Measurements from ENCODE around the gene ROR2.

Gene ROR2

DNA sequence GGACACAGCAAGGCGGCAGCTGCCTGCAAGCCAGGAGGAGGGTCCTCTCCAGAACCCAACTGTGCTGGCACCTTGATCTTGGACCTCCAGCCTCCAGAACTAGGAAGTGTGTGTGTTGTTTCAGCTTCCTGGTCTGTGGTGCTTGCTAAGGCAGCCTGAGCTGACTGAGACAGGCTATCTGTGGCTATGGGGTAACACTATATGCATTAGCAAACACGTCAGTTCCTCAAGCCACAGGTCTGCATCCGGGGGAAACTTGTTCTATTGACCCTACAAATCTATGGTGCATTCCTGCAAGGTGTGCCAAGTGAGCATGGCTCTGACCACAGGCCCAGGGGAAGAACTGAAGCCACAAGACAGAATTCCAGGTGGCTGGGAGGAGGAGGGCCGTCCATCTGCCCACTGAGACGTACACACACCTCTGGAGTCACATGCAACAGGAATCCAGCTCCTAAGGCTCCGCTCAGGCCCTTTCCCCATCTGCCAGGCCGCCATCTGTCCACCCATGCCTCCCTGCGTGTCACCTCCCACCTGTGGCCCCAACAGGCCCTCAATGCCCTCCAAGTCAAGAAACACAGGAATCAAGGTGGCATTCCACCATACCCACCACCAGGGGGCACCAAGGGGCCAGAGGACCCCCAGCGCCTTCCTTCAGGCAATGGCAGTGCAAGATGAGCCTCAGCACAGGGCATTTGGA is 174.9 kb downstream of the ROR2 start:
- H2AFZ ChIP-seq (ENCODE audit: low read depth), result no peak overlapping the region
- peaks cover 22% of the 10 kb centered on the region for H3K4me1 ChIP-seq (ENCODE audit: low read depth, poor library complexity, severe bottlenecking)
- H3K4me3 ChIP-seq (IDR thresholded peaks at IDR 0.05; ENCODE audit: insufficient read depth, low read depth, low read length), result no peak overlapping the region
- H3K27me3 ChIP-seq (ENCODE audit: insufficient read depth, low read depth), result no peaks in the 10 kb centered on the region
- H3K79me2 ChIP-seq (ENCODE audit: insufficient read depth, low read depth), result no peaks in the 10 kb centered on the region
- H4K20me1 ChIP-seq (ENCODE audit: insufficient read depth), result no peaks in the 10 kb centered on the region
- no peaks in the 10 kb centered on the region for H3K36me3 ChIP-seq (ENCODE audit: insufficient read depth)
- TF ChIP-seq, protein P1, sequence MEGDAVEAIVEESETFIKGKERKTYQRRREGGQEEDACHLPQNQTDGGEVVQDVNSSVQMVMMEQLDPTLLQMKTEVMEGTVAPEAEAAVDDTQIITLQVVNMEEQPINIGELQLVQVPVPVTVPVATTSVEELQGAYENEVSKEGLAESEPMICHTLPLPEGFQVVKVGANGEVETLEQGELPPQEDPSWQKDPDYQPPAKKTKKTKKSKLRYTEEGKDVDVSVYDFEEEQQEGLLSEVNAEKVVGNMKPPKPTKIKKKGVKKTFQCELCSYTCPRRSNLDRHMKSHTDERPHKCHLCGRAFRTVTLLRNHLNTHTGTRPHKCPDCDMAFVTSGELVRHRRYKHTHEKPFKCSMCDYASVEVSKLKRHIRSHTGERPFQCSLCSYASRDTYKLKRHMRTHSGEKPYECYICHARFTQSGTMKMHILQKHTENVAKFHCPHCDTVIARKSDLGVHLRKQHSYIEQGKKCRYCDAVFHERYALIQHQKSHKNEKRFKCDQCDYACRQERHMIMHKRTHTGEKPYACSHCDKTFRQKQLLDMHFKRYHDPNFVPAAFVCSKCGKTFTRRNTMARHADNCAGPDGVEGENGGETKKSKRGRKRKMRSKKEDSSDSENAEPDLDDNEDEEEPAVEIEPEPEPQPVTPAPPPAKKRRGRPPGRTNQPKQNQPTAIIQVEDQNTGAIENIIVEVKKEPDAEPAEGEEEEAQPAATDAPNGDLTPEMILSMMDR (conservative IDR thresholded peaks at IDR 0.05; ENCODE audit: low read depth, low read length), result peak; percentile 96
- H3K27ac ChIP-seq, result no peak overlapping the region
- no peak overlapping the region for H3K4me2 ChIP-seq
- no peak overlapping the region for H3K9ac ChIP-seq

DNA sequence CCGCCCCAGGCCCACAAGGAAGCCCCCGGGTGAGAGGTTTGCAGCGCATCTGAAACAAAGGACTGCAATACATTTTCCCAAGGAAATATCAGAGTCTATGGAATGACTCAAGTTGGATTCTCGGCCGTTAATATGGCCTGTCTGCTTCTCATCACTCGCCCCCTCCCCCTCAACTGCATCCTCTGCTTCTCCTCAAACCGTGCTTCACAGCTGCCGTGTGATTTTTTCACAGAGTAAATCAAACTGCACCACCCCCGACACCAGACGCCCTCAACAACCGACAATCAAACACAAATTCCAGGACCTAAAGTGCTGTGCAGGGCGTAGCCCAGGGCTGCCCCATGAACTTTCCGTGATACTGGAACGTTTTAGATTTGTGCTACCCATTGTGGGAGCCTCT is 176.9 kb downstream of the ROR2 start:
- no peaks in the 10 kb centered on the region for H4K20me1 ChIP-seq (ENCODE audit: insufficient read depth)
- no peak overlapping the region for H3K27ac ChIP-seq
- no peak overlapping the region for H3K4me3 ChIP-seq (IDR thresholded peaks at IDR 0.05; ENCODE audit: insufficient read depth, low read depth, low read length)
- no peaks in the 10 kb centered on the region for H3K36me3 ChIP-seq (ENCODE audit: insufficient read depth)
- H3K4me1 ChIP-seq (ENCODE audit: low read depth, poor library complexity, severe bottlenecking), result peaks cover 22% of the 10 kb centered on the region
- H3K9ac ChIP-seq, result no peak overlapping the region
- no peak overlapping the region for H2AFZ ChIP-seq (ENCODE audit: low read depth)
- H3K4me2 ChIP-seq, result no peak overlapping the region
- H3K27me3 ChIP-seq (ENCODE audit: insufficient read depth, low read depth), result no peaks in the 10 kb centered on the region
- TF ChIP-seq, protein P1 (conservative IDR thresholded peaks at IDR 0.05; ENCODE audit: low read depth, low read length), result no peak
- no peaks in the 10 kb centered on the region for H3K79me2 ChIP-seq (ENCODE audit: insufficient read depth, low read depth)

DNA sequence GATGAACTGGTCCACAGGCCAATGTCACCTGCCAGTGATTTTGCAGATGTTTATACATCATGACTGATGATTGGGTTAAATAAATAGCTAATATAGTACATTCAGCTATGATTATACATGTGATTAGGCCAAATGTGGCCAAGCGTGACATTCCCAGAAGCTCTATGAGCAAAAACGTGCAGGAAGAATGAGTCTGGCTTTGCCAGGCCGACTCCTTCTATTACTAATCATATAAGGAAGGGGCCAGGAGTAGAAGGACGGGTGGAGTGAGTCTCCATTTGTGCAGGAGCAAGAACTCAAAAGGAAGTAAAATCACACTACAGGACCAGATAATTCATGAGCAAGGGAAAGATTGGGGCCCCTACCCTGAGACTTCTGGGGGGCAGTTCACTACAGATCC is 178.2 kb downstream of the ROR2 start:
- H2AFZ ChIP-seq (ENCODE audit: low read depth), result no peak overlapping the region
- H4K20me1 ChIP-seq (ENCODE audit: insufficient read depth), result no peaks in the 10 kb centered on the region
- H3K27ac ChIP-seq, result no peak overlapping the region
- H3K36me3 ChIP-seq (ENCODE audit: insufficient read depth), result no peaks in the 10 kb centered on the region
- TF ChIP-seq, protein P1 (conservative IDR thresholded peaks at IDR 0.05; ENCODE audit: low read depth, low read length), result no peak
- H3K79me2 ChIP-seq (ENCODE audit: insufficient read depth, low read depth), result no peaks in the 10 kb centered on the region
- H3K4me2 ChIP-seq, result no peak overlapping the region
- H3K4me3 ChIP-seq (IDR thresholded peaks at IDR 0.05; ENCODE audit: insufficient read depth, low read depth, low read length), result no peak overlapping the region
- peaks cover 14% of the 10 kb centered on the region for H3K4me1 ChIP-seq (ENCODE audit: low read depth, poor library complexity, severe bottlenecking)
- H3K27me3 ChIP-seq (ENCODE audit: insufficient read depth, low read depth), result no peaks in the 10 kb centered on the region
- H3K9ac ChIP-seq, result no peak overlapping the region

DNA sequence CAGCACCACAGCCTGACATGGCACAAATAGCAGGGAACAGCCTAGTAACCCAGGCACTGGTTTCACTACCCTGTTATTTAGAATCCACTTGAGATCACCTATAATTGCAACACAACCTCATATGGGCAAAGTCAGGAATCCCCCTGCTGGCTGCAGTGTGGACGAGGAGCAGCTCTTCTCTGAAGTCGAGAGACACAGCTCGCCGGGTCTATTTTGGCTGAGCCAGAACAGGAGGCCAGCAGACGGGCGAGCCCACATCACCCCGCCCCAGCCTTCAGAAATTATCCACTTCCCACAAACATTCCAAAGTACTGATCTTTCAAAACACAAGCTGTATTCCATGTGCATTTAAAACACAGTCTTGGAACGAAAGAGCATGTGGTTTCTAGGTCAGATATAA is 179.0 kb downstream of the ROR2 start:
- Histone ChIP-seq H3K4me2 (no peak overlapping the region), H4K20me1 (ENCODE audit: insufficient read depth) (no peaks in the 10 kb centered on the region), H2AFZ (ENCODE audit: low read depth) (no peak overlapping the region), H3K27ac (no peak overlapping the region), H3K4me3 (IDR thresholded peaks at IDR 0.05; ENCODE audit: insufficient read depth, low read depth, low read length) (no peak overlapping the region), H3K79me2 (ENCODE audit: insufficient read depth, low read depth) (no peaks in the 10 kb centered on the region), H3K9ac (no peak overlapping the region), H3K36me3 (ENCODE audit: insufficient read depth) (no peaks in the 10 kb centered on the region), H3K4me1 (ENCODE audit: low read depth, poor library complexity, severe bottlenecking) (peaks cover 8% of the 10 kb centered on the region), H3K27me3 (ENCODE audit: insufficient read depth, low read depth) (no peaks in the 10 kb centered on the region)
- TF ChIP-seq, protein P1 (conservative IDR thresholded peaks at IDR 0.05; ENCODE audit: low read depth, low read length), result no peak

All from KMS-11 (cell line).